H1 (cell line): Measurements from ENCODE around the gene CHD9. TPM values are rescaled to one million over a fixed set of nuclear protein-coding genes. Genes with fewer than 3 reads are reported as not detected.

ENCODE experiments used
- CTCF ChIA-PET: fragments of 300-600 bp; sonication (Branson Sonifier 250); formaldehyde crosslinking; loops from one replicate; lab custom pipeline; 2021; ENCODE audit not compliant: partially characterized antibody; lab: Charles Lee
- POLR2A ChIA-PET: fragments of 300-600 bp; sonication (Branson Sonifier 250); formaldehyde crosslinking; loops from one replicate; lab custom pipeline; 2021; ENCODE audit warnings: inconsistent platforms; ENCODE audit not compliant: partially characterized antibody; lab: Charles Lee
- DNase-seq, 2 experiments: peaks; one replicate each; pipeline versions ENCODE4 v3.0.0 to v3.0.0-alpha.2; 2010 to 2022; ENCODE audit warnings: low spot score in 2 of 2, low read depth in 1 of 2, mixed read lengths in 1 of 2
- FAIRE-seq: peaks from 2 replicates; lab custom pipeline; 2011; peaks lifted over from hg19 to GRCh38; lab: Jason Lieb, UNC
- H2AFZ ChIP-seq: 2 replicates; pipeline ENCODE4 v1.8.1; 2012; ENCODE audit warnings: low read length, inconsistent platforms
- H2AK5ac ChIP-seq: 2 replicates; pipeline ENCODE4 v1.6.1; 2013; ENCODE audit warnings: low read depth, low read length
- H2BK120ac ChIP-seq: replicated peaks from 2 replicates; pipeline ENCODE3; 2013; ENCODE audit warnings: low read depth, low read length, inconsistent platforms
- H2BK12ac ChIP-seq: 2 replicates; pipeline ENCODE4 v1.6.1; 2013; ENCODE audit warnings: low read depth, low read length
- H2BK15ac ChIP-seq: 2 replicates; pipeline ENCODE4 v1.6.1; 2013; ENCODE audit warnings: low read length
- H2BK20ac ChIP-seq: 2 replicates; pipeline ENCODE4 v1.6.1; 2013; ENCODE audit warnings: low read length
- H2BK5ac ChIP-seq: 2 replicates; pipeline ENCODE4 v1.6.1; 2013; ENCODE audit warnings: low read depth, low read length
- H3K14ac ChIP-seq: 2 replicates; pipeline ENCODE4 v1.6.1; 2013; ENCODE audit warnings: inconsistent platforms; ENCODE audit not compliant: insufficient read length
- H3K18ac ChIP-seq: 2 replicates; pipeline ENCODE4 v1.6.1; 2013; ENCODE audit warnings: low read length; ENCODE audit errors: extremely low read depth
- H3K23ac ChIP-seq: 2 replicates; pipeline ENCODE4 v1.6.1; 2013; ENCODE audit warnings: inconsistent platforms; ENCODE audit not compliant: insufficient read length
- H3K23me2 ChIP-seq: 2 replicates; pipeline ENCODE4 v1.6.1; 2013; ENCODE audit warnings: low read depth, low read length
- H3K27ac ChIP-seq: 2 replicates; pipeline ENCODE4 v1.6.1; 2011; ENCODE audit warnings: low read depth, low read length, inconsistent platforms
- H3K27me3 ChIP-seq, 4 experiments: replicated peaks in 1 of 4; 1 replicate in 1 of 4; 2 replicates in 3 of 4; pipeline versions ENCODE4 v1.6.1 to v1.8.1; 2011 to 2013; ENCODE audit warnings: low read length in 3 of 4, mild to moderate bottlenecking in 3 of 4, inconsistent platforms in 2 of 4, mixed read lengths in 2 of 4, moderate library complexity in 1 of 4; ENCODE audit not compliant: control insufficient read depth in 3 of 4, insufficient read depth in 3 of 4; ENCODE audit errors: extremely low read depth in 1 of 4
- H3K36me3 ChIP-seq, 4 experiments: 2 replicates each; pipeline versions ENCODE4 v1.6.1 to v1.8.1; 2011 to 2013; ENCODE audit warnings: mild to moderate bottlenecking in 4 of 4, low read length in 3 of 4, moderate library complexity in 2 of 4, control low read depth in 1 of 4, inconsistent platforms in 1 of 4; ENCODE audit not compliant: insufficient read depth in 4 of 4, control insufficient read depth in 2 of 4
- H3K4ac ChIP-seq: replicated peaks from 2 replicates; pipeline ENCODE3; 2013; ENCODE audit warnings: low read length, low read depth, mixed read lengths, inconsistent platforms; ENCODE audit not compliant: insufficient read length
- H3K4me1 ChIP-seq, 4 experiments: replicated peaks in 1 of 4; 1 replicate in 1 of 4; 2 replicates in 3 of 4; pipeline versions ENCODE4 v1.6.1 to v1.8.1; 2011 to 2013; ENCODE audit warnings: low read length in 3 of 4, inconsistent platforms in 2 of 4, mixed read lengths in 1 of 4; ENCODE audit not compliant: insufficient read depth in 4 of 4, control insufficient read depth in 3 of 4
- H3K4me2 ChIP-seq, 2 experiments: 2 replicates each; pipeline versions ENCODE4 v1.6.1 to v1.8.1; 2011 to 2013; ENCODE audit warnings: low read depth in 2 of 2, low read length in 2 of 2, control low read depth in 1 of 2, inconsistent platforms in 1 of 2, mild to moderate bottlenecking in 1 of 2; ENCODE audit not compliant: insufficient read depth in 1 of 2
- H3K4me3 ChIP-seq, 4 experiments: fragments of 200-600, 300-600 bp in 1 of 4; sonication (generic), shearing (Covaris generic), sonication (Bioruptor Twin) in 1 of 4; 2 replicates each; pipeline versions ENCODE4 v1.5.1 to v1.8.1; 2011 to 2016; ENCODE audit warnings: low read length in 4 of 4, low read depth in 3 of 4, control low read depth in 2 of 4, inconsistent platforms in 2 of 4, mild to moderate bottlenecking in 2 of 4, mixed read lengths in 1 of 4, moderate library complexity in 1 of 4; ENCODE audit not compliant: insufficient read depth in 2 of 4; ENCODE audit errors: extremely low read depth in 1 of 4
- H3K56ac ChIP-seq: replicated peaks from 2 replicates; pipeline ENCODE3; 2013; ENCODE audit warnings: low read depth, mild to moderate bottlenecking, mixed read lengths, low read length, inconsistent platforms; ENCODE audit not compliant: insufficient read length
- H3K79me1 ChIP-seq: 2 replicates; pipeline ENCODE4 v1.6.1; 2013; ENCODE audit warnings: low read depth, low read length, control low read depth
- H3K79me2 ChIP-seq, 2 experiments: 2 replicates each; pipeline versions ENCODE4 v1.6.1 to v1.8.1; 2012 to 2013; ENCODE audit warnings: low read length in 2 of 2, mild to moderate bottlenecking in 2 of 2, inconsistent platforms in 1 of 2; ENCODE audit not compliant: insufficient read depth in 2 of 2, control insufficient read depth in 1 of 2
- H3K9ac ChIP-seq, 4 experiments: replicated peaks in 1 of 4; 1 replicate in 1 of 4; 2 replicates in 3 of 4; pipeline versions ENCODE4 v1.6.1 to v1.8.1; 2011 to 2013; ENCODE audit warnings: low read depth in 3 of 4, low read length in 3 of 4, control low read depth in 2 of 4, mild to moderate bottlenecking in 2 of 4, moderate library complexity in 2 of 4, inconsistent platforms in 1 of 4; ENCODE audit errors: extremely low read depth in 1 of 4
- H3K9me3 ChIP-seq, 2 experiments: 2 replicates each; pipeline versions ENCODE4 v1.6.1 to v1.8.1; 2012 to 2013; ENCODE audit warnings: mild to moderate bottlenecking in 2 of 2, moderate library complexity in 2 of 2, control low read depth in 1 of 2, inconsistent platforms in 1 of 2, low read depth in 1 of 2, low read length in 1 of 2, mixed read lengths in 1 of 2; ENCODE audit not compliant: insufficient read depth in 2 of 2
- H4K20me1 ChIP-seq, 2 experiments: replicated peaks in 1 of 2; 2 replicates each; pipeline versions ENCODE3 to v1.8.1; 2011 to 2013; ENCODE audit warnings: inconsistent platforms in 2 of 2, low read length in 2 of 2, mild to moderate bottlenecking in 1 of 2; ENCODE audit not compliant: insufficient read depth in 2 of 2, control insufficient read depth in 1 of 2
- H4K5ac ChIP-seq: 2 replicates; pipeline ENCODE4 v1.6.1; 2013; ENCODE audit warnings: low read length, low read depth, mixed read lengths, inconsistent platforms; ENCODE audit not compliant: insufficient read length
- H4K8ac ChIP-seq: 2 replicates; pipeline ENCODE4 v1.8.0; 2013; ENCODE audit warnings: mild to moderate bottlenecking, moderate library complexity, low read length, inconsistent platforms; ENCODE audit not compliant: insufficient read depth; ENCODE audit errors: extremely low read depth
- H4K91ac ChIP-seq: replicated peaks from 2 replicates; pipeline ENCODE3; 2013; ENCODE audit warnings: low read length, mixed read lengths, inconsistent platforms; ENCODE audit not compliant: insufficient read length
- EGR1 ChIP-seq: IDR thresholded peaks from 2 replicates; pipeline ENCODE4 v1.6.1; 2011; ENCODE audit warnings: low read depth, low read length, borderline replicate concordance
- POLR2AphosphoS5 ChIP-seq: IDR thresholded peaks from 2 replicates; pipeline ENCODE4 v1.6.1; 2011; ENCODE audit warnings: low read depth, low read length
- WGBS, 2 experiments: shearing (Covaris generic) in 1 of 2; methylation state at CpG; one replicate each; pipeline versions ENCODE4 v1.1.6 to v1.1.7; 2013 to 2015; ENCODE audit warnings: low lambda C conversion rate in 2 of 2, mixed read lengths in 2 of 2, inconsistent platforms in 1 of 2, low coverage in 1 of 2, missing lambda C conversion rate in 1 of 2; ENCODE audit not compliant: insufficient replicate concordance in 2 of 2, insufficient coverage in 1 of 2, insufficient read length in 1 of 2; ENCODE audit errors: extremely low coverage in 1 of 2, missing lambda C conversion rate in 1 of 2; 5-methylcytosine and 5-hydroxymethylcytosine counted together
- polyA plus RNA-seq, 7 experiments: library from polyadenylated mRNA; depleted of rRNA in 3 of 7; stranded (reverse) in 5 of 7; unstranded in 2 of 7; fragments of >200 nt in 5 of 7; fragments of 200-250 nt in 2 of 7; gene quantifications; 1 replicate in 5 of 7; 2 replicates in 1 of 7; 4 replicates in 1 of 7; pipeline versions ENCODE4 v1.2.1 to v1.2.3, GENCODE V29; 2011 to 2013; ENCODE audit warnings: missing spikeins in 2 of 7, mixed read lengths in 2 of 7
- total RNA-seq: library from RNA; stranded (reverse); fragmentation: NEBNext Ultra II Directional; extraction: Animal tissue kit (Norgen Biotek cat#: 25700); gene quantifications from 2 replicates; pipeline ENCODE4 v1.2.1, GENCODE V29; 2021

Gene CHD9
- total and polyA plus RNA-seq, 2 of the 8 experiments (the other 6 are each of a cell fraction or from before 2014, with no cell fraction given): 9.9 to 32.4 TPM

DNA sequence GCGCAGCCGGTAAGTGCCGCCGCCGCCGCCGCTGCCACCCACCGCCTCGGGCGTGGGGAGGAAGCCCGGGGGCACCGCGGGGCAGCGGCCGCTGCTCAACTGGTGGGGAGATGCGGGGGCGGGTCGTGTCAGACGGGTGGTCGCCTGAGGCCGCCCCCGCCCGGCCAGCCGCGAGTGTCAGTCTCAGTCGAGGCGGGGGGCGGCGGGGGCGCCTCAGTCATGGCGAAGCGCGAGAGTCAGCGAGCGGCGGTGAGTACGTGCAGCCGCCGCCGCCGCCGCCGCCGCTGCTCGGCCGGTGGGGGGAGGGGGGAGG lies 76.2 kb downstream of the CHD9 start:
- Histone ChIP-seq H3K4me2 (peak overlapping the region; percentile 56 to 82; a peak in 3 of 4 replicates), H2BK12ac (no peak overlapping the region), H3K23me2 (peaks cover 10% of the 10 kb centered on the region), H3K27me3 (no peaks in the 10 kb centered on the region), H3K9me3 (no peaks in the 10 kb centered on the region), H3K79me2 (peaks cover 0 to 8% of the 10 kb centered on the region in 2 experiments; a peak in 1 of 4 replicates), H3K23ac (no peak overlapping the region), H2AK5ac (no peak overlapping the region), H2BK20ac (no peak overlapping the region), H3K27ac (no peak overlapping the region), H2BK15ac (no peak overlapping the region), H3K79me1 (no peaks in the 10 kb centered on the region; the same call in 1 of the 2 replicates), H3K18ac (no peak overlapping the region), H3K9ac (peak overlapping the region in 1 of 4 experiments; percentile 77; a peak in 2 of 7 replicates), H2BK120ac (no peak overlapping the region), H3K36me3 (no peaks in the 10 kb centered on the region), H2AFZ (no peak overlapping the region), H3K4me3 (peak overlapping the region; percentile 68 to 89 (median 76)), H4K8ac (no peak overlapping the region), H4K91ac (no peak overlapping the region), H4K20me1 (peaks cover 0 to 6% of the 10 kb centered on the region in 2 experiments)
- CTCF ChIA-PET: no interaction called here
- WGBS, 2 experiments: 6% methylated on average over 7 of the region's 46 CpGs; no CpG with 5 or more reads in 1 of the 2 experiments
- FAIRE-seq: no peak
- POLR2A ChIA-PET: no interaction called here
- TF ChIP-seq POLR2AphosphoS5 (no peak), EGR1 (peak; percentile 48; the same call in 1 of the 2 replicates)
- TF ChIP-seq, all 59 proteins: peak for 1
- Histone ChIP-seq H3K56ac (no peak overlapping the region), H3K14ac (no peak overlapping the region), H3K4ac (no peak overlapping the region), H3K4me1 (peaks cover 2 to 6% (median 4%) of the 10 kb centered on the region in 4 experiments; a peak in 2 of 7 replicates), H4K5ac (no peak overlapping the region), H2BK5ac (no peak overlapping the region)
- no peak for DNase-seq
